SH-SY5Y (cell line): ENCODE results near the gene TSC22D4.

ENCODE experiments used
- GATA2 ChIP-seq: IDR thresholded peaks from 2 replicates; pipeline ENCODE4 v1.6.1; 2011; ENCODE audit warnings: mild to moderate bottlenecking, low read depth, low read length
- GATA3 ChIP-seq: IDR thresholded peaks from 2 replicates; pipeline ENCODE4 v1.6.1; 2011; ENCODE audit warnings: low read depth, mild to moderate bottlenecking, low read length, moderate library complexity

The TSC22D4 gene

GRCh38 chr7:100430493-100431285 is 48.3 kb downstream of the TSC22D4 start:
- TF ChIP-seq GATA2 (no peak), GATA3 (no peak)

- TF ChIP-seq GATA3 (no peak), GATA2 (peak; percentile 10; the same call in 1 of the 2 replicates)
These were observed 49.1 kb downstream of the TSC22D4 start, which contains the start of gene MEPCE for GRCh38 chr7:100429637-100430492. MEPCE (plus strand) TSS chr7:100429831; CDS start chr7:100430019, 188 bp downstream.

- no peak for TF ChIP-seq GATA2
- TF ChIP-seq GATA3 = no peak
These were observed 49.9 kb downstream of the TSC22D4 start for GRCh38 chr7:100428967-100429636.

GRCh38 chr7:100428199-100428966 is 50.6 kb downstream of the TSC22D4 start, which contains the start of gene ZCWPW1:
ZCWPW1 (minus strand) TSS chr7:100428703; CDS start chr7:100420649, 8,054 bp downstream.
- TF ChIP-seq GATA3 (no peak), GATA2 (no peak)

- no peak for TF ChIP-seq GATA2
These were observed 51.2 kb downstream of the TSC22D4 start for GRCh38 chr7:100427762-100428198.

- TF ChIP-seq GATA3 = no peak
- TF ChIP-seq GATA2 = no peak
These were observed 52.5 kb downstream of the TSC22D4 start for GRCh38 chr7:100426516-100426915.

- TF ChIP-seq GATA2 (no peak), GATA3 (no peak)
These were observed 53.7 kb downstream of the TSC22D4 start for GRCh38 chr7:100425347-100425746.

GRCh38 chr7:100423315-100423714 is 55.7 kb downstream of the TSC22D4 start:
- no peak for TF ChIP-seq GATA2
- TF ChIP-seq GATA3 = no peak

GRCh38 chr7:100419660-100420226 is 59.3 kb downstream of the TSC22D4 start:
- no peak for TF ChIP-seq GATA2
- TF ChIP-seq GATA3 = no peak

- TF ChIP-seq GATA3 (no peak), GATA2 (no peak)
These were observed 59.9 kb downstream of the TSC22D4 start for GRCh38 chr7:100418930-100419659.
